ENCODE measurements around the gene WDR7.

- TF ChIP-seq EP300 (IDR thresholded peaks at IDR 0.05): no peak
- no peak for TF ChIP-seq CTCF (IDR thresholded peaks at IDR 0.05)
- TF ChIP-seq POLR2AphosphoS5 (IDR thresholded peaks at IDR 0.05): no peak
Observed at GRCh38 chr18:56770873-56771272, 119.7 kb downstream of the WDR7 start.
